ENCODE data around the gene PRPF38B. TPM values are rescaled to one million over a fixed set of nuclear protein-coding genes. Genes with fewer than 3 reads are reported as not detected.

The PRPF38B gene
- total RNA-seq, 1 donor from 2014 or later = 52.2 TPM

DNA sequence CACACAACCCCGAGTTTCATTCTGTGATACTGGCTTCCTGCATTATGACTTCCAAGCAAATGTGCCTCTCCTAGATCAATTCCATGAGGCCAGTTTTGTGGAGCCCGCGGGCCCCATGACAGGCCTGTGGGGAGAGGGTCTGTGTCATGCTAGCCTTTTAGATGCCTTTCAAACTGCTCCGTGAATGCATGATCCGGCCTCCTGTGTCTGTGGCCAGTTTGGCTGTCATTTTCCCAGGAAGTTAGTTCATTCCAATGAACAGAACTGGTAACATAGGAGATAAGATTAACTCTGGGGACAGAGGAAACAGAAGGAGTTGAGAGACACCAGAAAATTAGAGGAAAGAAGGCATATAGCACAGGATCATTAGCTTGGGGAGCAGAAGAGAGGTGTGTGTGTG is 23.8 kb downstream of the PRPF38B start:
- no peak overlapping the region for H3K27ac Mint-ChIP-seq (ENCODE audit: unreplicated experiment)
- H3K9me3 Mint-ChIP-seq (ENCODE audit: unreplicated experiment) = no peaks in the 10 kb centered on the region
- no peaks in the 10 kb centered on the region for H3K36me3 Mint-ChIP-seq (ENCODE audit: unreplicated experiment)
- DNase-seq = no peak
- no peak overlapping the region for H3K4me3 Mint-ChIP-seq (ENCODE audit: unreplicated experiment)
- H3K4me1 Mint-ChIP-seq (ENCODE audit: low read depth, unreplicated experiment) = no peaks in the 10 kb centered on the region
- no peak for TF ChIP-seq CTCF (IDR thresholded peaks at IDR 0.05; ENCODE audit: partially characterized antibody, unreplicated experiment)
- H3K27me3 Mint-ChIP-seq (ENCODE audit: unreplicated experiment) = peaks cover 2% of the 10 kb centered on the region

DNA sequence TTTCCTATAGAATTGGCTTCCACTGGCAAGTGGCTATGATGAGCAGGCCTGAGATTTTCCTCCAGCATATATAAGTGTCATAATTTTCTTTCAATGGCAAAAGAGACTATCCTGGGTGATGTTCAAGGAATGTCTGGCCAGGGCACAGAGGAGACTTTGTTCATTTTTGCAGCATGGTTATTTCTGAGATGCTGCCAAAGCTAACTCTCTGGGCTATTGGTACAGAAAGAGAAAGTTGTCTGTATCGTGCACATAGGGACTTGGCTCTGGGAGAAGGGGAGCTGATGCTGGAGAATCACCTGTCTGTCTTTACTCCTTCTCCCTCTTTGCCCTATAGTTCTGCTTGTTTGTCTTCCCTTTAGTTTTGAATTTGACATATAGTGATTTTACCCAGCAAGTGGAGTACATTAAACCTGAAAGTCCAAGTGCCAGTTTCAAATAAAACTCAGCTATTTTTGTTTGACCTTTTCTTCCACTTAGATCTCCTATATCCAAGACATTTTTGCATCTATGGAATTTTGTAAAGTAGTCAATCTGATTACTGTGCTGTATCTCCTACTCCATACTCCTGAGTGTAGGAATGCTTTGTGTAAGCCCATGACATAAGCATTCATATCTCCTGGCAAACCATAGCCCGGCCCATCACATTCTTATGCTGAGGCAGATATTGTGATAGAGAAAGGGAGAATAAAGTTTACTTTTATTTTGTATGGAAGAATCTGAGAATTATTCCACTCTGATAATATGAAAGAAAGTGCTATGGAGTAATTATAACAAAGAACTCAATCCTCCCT is 24.5 kb downstream of the PRPF38B start:
- no peak for DNase-seq
- H3K4me3 Mint-ChIP-seq (ENCODE audit: unreplicated experiment) = no peak overlapping the region
- H3K36me3 Mint-ChIP-seq (ENCODE audit: unreplicated experiment) = no peaks in the 10 kb centered on the region
- no peaks in the 10 kb centered on the region for H3K4me1 Mint-ChIP-seq (ENCODE audit: low read depth, unreplicated experiment)
- no peak for TF ChIP-seq CTCF (IDR thresholded peaks at IDR 0.05; ENCODE audit: partially characterized antibody, unreplicated experiment)
- peaks cover 2% of the 10 kb centered on the region for H3K27me3 Mint-ChIP-seq (ENCODE audit: unreplicated experiment)
- no peak overlapping the region for H3K27ac Mint-ChIP-seq (ENCODE audit: unreplicated experiment)
- no peaks in the 10 kb centered on the region for H3K9me3 Mint-ChIP-seq (ENCODE audit: unreplicated experiment)

- no peak for DNase-seq
- Mint-ChIP-seq H3K9me3 (ENCODE audit: unreplicated experiment) (no peaks in the 10 kb centered on the region), H3K27ac (ENCODE audit: unreplicated experiment) (no peak overlapping the region), H3K4me3 (ENCODE audit: unreplicated experiment) (no peak overlapping the region), H3K4me1 (ENCODE audit: low read depth, unreplicated experiment) (no peaks in the 10 kb centered on the region), H3K27me3 (ENCODE audit: unreplicated experiment) (peaks cover 2% of the 10 kb centered on the region), H3K36me3 (ENCODE audit: unreplicated experiment) (no peaks in the 10 kb centered on the region)
- no peak for TF ChIP-seq CTCF (IDR thresholded peaks at IDR 0.05; ENCODE audit: partially characterized antibody, unreplicated experiment)
Observed at GRCh38 chr1:108717774-108718316, 25.7 kb downstream of the PRPF38B start.

- Mint-ChIP-seq H3K36me3 (ENCODE audit: unreplicated experiment) (no peaks in the 10 kb centered on the region), H3K27me3 (ENCODE audit: unreplicated experiment) (peaks cover 2% of the 10 kb centered on the region), H3K4me3 (ENCODE audit: unreplicated experiment) (no peak overlapping the region), H3K4me1 (ENCODE audit: low read depth, unreplicated experiment) (no peaks in the 10 kb centered on the region), H3K9me3 (ENCODE audit: unreplicated experiment) (no peaks in the 10 kb centered on the region), H3K27ac (ENCODE audit: unreplicated experiment) (no peak overlapping the region)
- DNase-seq = no peak
- TF ChIP-seq CTCF (IDR thresholded peaks at IDR 0.05; ENCODE audit: partially characterized antibody, unreplicated experiment) = no peak
Observed at GRCh38 chr1:108718927-108719655, 27.0 kb downstream of the PRPF38B start.
